Measurements from ENCODE around the gene CNTF. TPM values are rescaled to one million over a fixed set of nuclear protein-coding genes. Genes with fewer than 3 reads are reported as not detected.

CNTF gene
- total and polyA plus RNA-seq, 10 of the 15 experiments (the other 5 are each of a cell fraction or from before 2014, with no cell fraction given) = 0.16 to 2.3 (median 0.73) TPM

DNA sequence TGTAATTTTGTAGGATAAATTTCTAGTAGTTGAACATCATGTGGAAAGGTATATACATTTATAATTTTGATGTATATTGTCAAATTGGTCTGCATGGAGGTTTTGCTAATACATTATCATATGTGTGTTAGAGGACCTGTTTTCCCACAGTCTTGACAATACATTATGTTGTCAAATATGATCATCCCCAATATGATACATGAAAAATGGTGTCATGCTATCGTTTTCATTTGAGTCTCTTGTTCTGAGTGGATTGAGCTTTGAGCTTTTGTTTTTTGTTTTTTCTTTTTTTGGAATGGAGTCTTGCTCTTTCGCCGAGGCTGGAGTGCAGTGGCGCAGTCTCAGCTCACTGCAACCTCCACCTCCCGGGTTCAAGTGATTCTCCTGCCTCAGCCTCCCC is 14.1 kb upstream of the CNTF start:
- Histone ChIP-seq H3K4me3 (no peak overlapping the region), H2AFZ (ENCODE audit: control insufficient read depth, low read depth, low read length) (no peak overlapping the region), H3K4me2 (ENCODE audit: control insufficient read depth, insufficient read depth) (no peak overlapping the region), H4K20me1 (ENCODE audit: control insufficient read depth, insufficient read depth) (peaks cover 3% of the 10 kb centered on the region; the same call in 1 of the 2 replicates), H3K4me1 (ENCODE audit: control insufficient read depth, insufficient read depth, low read length) (peaks cover 9% of the 10 kb centered on the region), H3K27ac (ENCODE audit: control insufficient read depth, insufficient read depth) (no peak overlapping the region), H3K9ac (ENCODE audit: control insufficient read depth, insufficient read depth, low read length) (no peak overlapping the region), H3K27me3 (replicated peaks in 1 of 2; ENCODE audit: control insufficient read depth in 2 of 2, insufficient read depth in 2 of 2, low read length in 1 of 2) (no peaks in the 10 kb centered on the region), H3K36me3 (ENCODE audit: control insufficient read depth in 2 of 2, insufficient read depth in 2 of 2, low read length in 1 of 2) (peaks cover 4 to 28% of the 10 kb centered on the region in 2 experiments), H3K79me2 (ENCODE audit: control insufficient read depth, insufficient read depth, low read length) (peaks cover 54% of the 10 kb centered on the region), H3K9me3 (replicated peaks; ENCODE audit: control insufficient read depth, insufficient read depth, low read length) (no peaks in the 10 kb centered on the region)
- in situ Hi-C loops (cut with MboI) (no loop called here), intact Hi-C loops (cut with micrococcal nuclease; ENCODE audit: unreplicated experiment) (no loop called here)
- SMC1A ChIA-PET (ENCODE audit: uncharacterized antibody, unreplicated experiment) = interaction anchor here (1.4 to 2.6 kb wide), 2 partner anchors 16 to 32 kb away, joined by 3 to 12 read pairs; partner anchors contain the start of gene LPXN
- no peak for FAIRE-seq
- WGBS (ENCODE audit: insufficient coverage, insufficient replicate concordance, low lambda C conversion rate, missing lambda C conversion rate) = 97% methylated on average over 5 of the region's 5 CpGs
- no TSS peak for BruUV-seq (replicated peaks)
- TF ChIP-seq CREM (IDR thresholded peaks at IDR 0.05; ENCODE audit: low read depth) (no peak), ZNF384 (IDR thresholded peaks at IDR 0.05; ENCODE audit: borderline replicate concordance, low read depth, low read length) (no peak), DPF2 (IDR thresholded peaks at IDR 0.05) (no peak), NR2C2 (IDR thresholded peaks at IDR 0.05; ENCODE audit: borderline replicate concordance, control insufficient read depth, insufficient read length, low read depth) (no peak), PML (IDR thresholded peaks at IDR 0.05; ENCODE audit: low read length) (no peak), BRCA1 (IDR thresholded peaks at IDR 0.05; ENCODE audit: low read depth, low read length) (no peak)
- TF ChIP-seq, protein P1, sequence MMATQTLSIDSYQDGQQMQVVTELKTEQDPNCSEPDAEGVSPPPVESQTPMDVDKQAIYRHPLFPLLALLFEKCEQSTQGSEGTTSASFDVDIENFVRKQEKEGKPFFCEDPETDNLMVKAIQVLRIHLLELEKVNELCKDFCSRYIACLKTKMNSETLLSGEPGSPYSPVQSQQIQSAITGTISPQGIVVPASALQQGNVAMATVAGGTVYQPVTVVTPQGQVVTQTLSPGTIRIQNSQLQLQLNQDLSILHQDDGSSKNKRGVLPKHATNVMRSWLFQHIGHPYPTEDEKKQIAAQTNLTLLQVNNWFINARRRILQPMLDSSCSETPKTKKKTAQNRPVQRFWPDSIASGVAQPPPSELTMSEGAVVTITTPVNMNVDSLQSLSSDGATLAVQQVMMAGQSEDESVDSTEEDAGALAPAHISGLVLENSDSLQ (IDR thresholded peaks at IDR 0.05) = no peak
- TF ChIP-seq, protein P2, sequence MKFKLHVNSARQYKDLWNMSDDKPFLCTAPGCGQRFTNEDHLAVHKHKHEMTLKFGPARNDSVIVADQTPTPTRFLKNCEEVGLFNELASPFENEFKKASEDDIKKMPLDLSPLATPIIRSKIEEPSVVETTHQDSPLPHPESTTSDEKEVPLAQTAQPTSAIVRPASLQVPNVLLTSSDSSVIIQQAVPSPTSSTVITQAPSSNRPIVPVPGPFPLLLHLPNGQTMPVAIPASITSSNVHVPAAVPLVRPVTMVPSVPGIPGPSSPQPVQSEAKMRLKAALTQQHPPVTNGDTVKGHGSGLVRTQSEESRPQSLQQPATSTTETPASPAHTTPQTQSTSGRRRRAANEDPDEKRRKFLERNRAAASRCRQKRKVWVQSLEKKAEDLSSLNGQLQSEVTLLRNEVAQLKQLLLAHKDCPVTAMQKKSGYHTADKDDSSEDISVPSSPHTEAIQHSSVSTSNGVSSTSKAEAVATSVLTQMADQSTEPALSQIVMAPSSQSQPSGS (IDR thresholded peaks at IDR 0.05; ENCODE audit: low read length) = no peak
- RAD21 ChIA-PET (ENCODE audit: unreplicated experiment) = no interaction called here
- DNase-seq (ENCODE audit: low read depth, low spot score) = no peak
- ATAC-seq = no peak
- POLR2A ChIA-PET = no interaction called here
- CTCF ChIA-PET = interaction anchor here (1.4 to 6.2 kb wide), 3 partner anchors 21 to 41 kb away, joined by 3 to 42 read pairs (median 4); no protein-coding TSS in a partner anchor

Measured in GM12878 (cell line).